Measurements from ENCODE around the gene NDUFB1. TPM values are rescaled to one million over a fixed set of nuclear protein-coding genes. Genes with fewer than 3 reads are reported as not detected.

NDUFB1 gene
- total and polyA plus RNA-seq, 2 of the 4 experiments (the other 2 are of a cell fraction), result 32.1 to 333 TPM

GRCh38 chr14:92164958-92165357, 43.5 kb upstream of the NDUFB1 start:
- H3K14ac ChIP-seq (replicated peaks; ENCODE audit: low read depth, low read length), result no peak overlapping the region
- CTCF ChIA-PET, result no interaction called here
- H3K79me1 ChIP-seq (ENCODE audit: low read depth in 1 of 2, low read length in 2 of 2), result peaks cover 0 to 3% of the 10 kb centered on the region in 2 experiments; a peak in 1 of 4 replicates
- H2BK15ac ChIP-seq (ENCODE audit: low read depth, low read length), result no peak overlapping the region
- H3K56ac ChIP-seq (ENCODE audit: extremely low read depth, insufficient read depth, low read length), result no peak overlapping the region
- H3K23ac ChIP-seq (ENCODE audit: low read depth, low read length), result no peak overlapping the region
- H3K4me1 ChIP-seq (ENCODE audit: control insufficient read depth, insufficient read depth, low read length), result peaks cover 2% of the 10 kb centered on the region; the same call in 1 of the 2 replicates
- H3K27me3 ChIP-seq (ENCODE audit: control insufficient read depth, insufficient read depth, low read length), result no peaks in the 10 kb centered on the region
- no peak overlapping the region for H3K4me2 ChIP-seq (ENCODE audit: low read depth, low read length)
- no peak for DNase-seq
- no peaks in the 10 kb centered on the region; the same call in 1 of the 2 replicates for H3K9me1 ChIP-seq (ENCODE audit: insufficient read depth, low read length)
- H4K5ac ChIP-seq (ENCODE audit: low read depth, low read length), result no peak overlapping the region
- H2AFZ ChIP-seq (replicated peaks; ENCODE audit: low read length, poor library complexity), result no peak overlapping the region
- no peak overlapping the region for H2BK5ac ChIP-seq (ENCODE audit: low read depth, low read length, poor library complexity, severe bottlenecking)
- no peak overlapping the region for H2BK20ac ChIP-seq (ENCODE audit: low read depth, low read length)
- H3K4ac ChIP-seq (ENCODE audit: low read depth, low read length), result no peak overlapping the region
- H3K18ac ChIP-seq (ENCODE audit: low read depth, low read length), result no peak overlapping the region
- no TSS peak for BruUV-seq (replicated peaks)
- H3K4me3 ChIP-seq (ENCODE audit: insufficient read depth, low read depth, low read length), result no peak overlapping the region
- no peak overlapping the region for H4K91ac ChIP-seq (ENCODE audit: insufficient read depth, low read depth, low read length)
- in situ Hi-C loops (cut with MboI; ENCODE audit: low sequenced_read_pairs) (no loop called here), intact Hi-C loops (cut with micrococcal nuclease) (no loop called here), dilution Hi-C loops (cut with HindIII; ENCODE audit: low sequenced_read_pairs, unreplicated experiment) (no loop called here)
- no peak overlapping the region for H3K9ac ChIP-seq (ENCODE audit: low read depth, low read length)
- ATAC-seq (ENCODE audit: low read depth), result no peak
- H2AK9ac ChIP-seq (replicated peaks; ENCODE audit: low read depth, low read length, poor library complexity), result no peak overlapping the region
- no peak overlapping the region for H3K27ac ChIP-seq (ENCODE audit: insufficient read depth, low read length)
- POLR2A ChIA-PET (ENCODE audit: unreplicated experiment), result no interaction called here
- TF ChIP-seq RCOR1 (IDR thresholded peaks at IDR 0.05; ENCODE audit: insufficient replicate concordance, low read length), result no peak
- TF ChIP-seq POLR2A (IDR thresholded peaks at IDR 0.05; ENCODE audit: low read depth, low read length), result no peak
- TF ChIP-seq FOS (IDR thresholded peaks at IDR 0.05; ENCODE audit: low read depth, low read length), result no peak
- TF ChIP-seq MAZ (IDR thresholded peaks at IDR 0.05; ENCODE audit: borderline replicate concordance, low read depth, low read length), result no peak
- no peak for TF ChIP-seq BHLHE40 (IDR thresholded peaks at IDR 0.05; ENCODE audit: low read depth, low read length)
- no peak for TF ChIP-seq NFE2L2 (IDR thresholded peaks at IDR 0.05; ENCODE audit: low read depth, low read length)
- TF ChIP-seq SMC3 (IDR thresholded peaks at IDR 0.05; ENCODE audit: low read depth, low read length), result no peak
- no peak for TF ChIP-seq RAD21 (IDR thresholded peaks at IDR 0.05; ENCODE audit: low read length)
- H4K20me1 ChIP-seq (ENCODE audit: insufficient read depth, low read length), result peaks cover 3% of the 10 kb centered on the region; the same call in 1 of the 2 replicates
- no peak overlapping the region for H2BK120ac ChIP-seq (ENCODE audit: low read depth, low read length)
- no peak overlapping the region for H4K8ac ChIP-seq (ENCODE audit: low read depth in 2 of 2, low read length in 2 of 2)
- WGBS, 2 experiments (ENCODE audit: extremely low coverage in 2 of 2, insufficient read length in 1 of 2), result no CpG with 5 or more reads among the region's 2 CpGs
- peaks cover 18% of the 10 kb centered on the region for H3K36me3 ChIP-seq (ENCODE audit: control insufficient read depth, insufficient read depth, low read length)
- no peak overlapping the region for H2AK5ac ChIP-seq (ENCODE audit: low read depth, low read length)
- H3K9me3 ChIP-seq (ENCODE audit: control insufficient read depth, insufficient read depth, low read length), result 0 out of 2 replicates have a peak, but pooled peaks cover 3% of the 10 kb centered on the region

All from IMR-90 (cell line).